ENCODE measurements around the gene STX11.

- no peak for TF ChIP-seq EZH2 (IDR thresholded peaks at IDR 0.05; ENCODE audit: borderline replicate concordance, low read depth, low read length, severe bottlenecking)
- TF ChIP-seq CTCF (IDR thresholded peaks at IDR 0.05; ENCODE audit: borderline replicate concordance, extremely low read depth, low read length, poor library complexity, severe bottlenecking), result no peak
Measured at GRCh38 chr6:144232176-144232831, 82.0 kb downstream of the STX11 start.

Data from DND-41 (cell line).